GM12878 (cell line): Measurements from ENCODE around the gene IFNGR2. TPM values are rescaled to one million over a fixed set of nuclear protein-coding genes. Genes with fewer than 3 reads are reported as not detected.

Source experiments
- ATAC-seq: fragments of 200-7000 bp; cut with Tn5 transposase; 3 replicates; pipeline ENCODE4 v1.9.1; 2020; ENCODE audit warnings: mild to moderate bottlenecking, moderate library complexity
- BruUV-seq: library from RNA; stranded (reverse); fragments of 400-500 nt; replicated peaks from 2 replicates; lab custom pipeline; 2021; lab: Mats Ljungman, UMichigan
- CTCF ChIA-PET: fragments of 300-600 bp; sonication (Branson Sonifier 250); formaldehyde crosslinking; extraction: SDS; loops from one replicate; lab custom pipeline; 2021; ENCODE audit warnings: inconsistent platforms; lab: Yijun Ruan, JAX
- POLR2A ChIA-PET: fragments of 350-600 bp; formaldehyde crosslinking; extraction: SDS; loops from one replicate; lab custom pipeline; 2021; ENCODE audit warnings: inconsistent platforms; lab: Charles Lee
- RAD21 ChIA-PET: fragments of 300-600 bp; sonication (Branson Sonifier 250); formaldehyde crosslinking; loops from one replicate; lab custom pipeline; 2023; ENCODE audit warnings: antibody characterized with exemption; ENCODE audit not compliant: unreplicated experiment; lab: Charles Lee
- SMC1A ChIA-PET: fragments of 300-600 bp; sonication (Branson Sonifier 250); formaldehyde crosslinking; loops from one replicate; lab custom pipeline; 2023; ENCODE audit not compliant: unreplicated experiment, uncharacterized antibody; lab: Charles Lee
- DNase-seq: peaks from one replicate; pipeline ENCODE4 v3.0.0-alpha.2; 2011; ENCODE audit warnings: low read depth, low spot score
- FAIRE-seq: peaks from 3 replicates; lab custom pipeline; 2011; peaks lifted over from hg19 to GRCh38; lab: Jason Lieb, UNC
- H2AFZ ChIP-seq: 2 replicates; pipeline ENCODE4 v1.6.0; 2011; ENCODE audit warnings: low read depth, low read length, control low read depth; ENCODE audit not compliant: control insufficient read depth
- H3K27ac ChIP-seq: 2 replicates; pipeline ENCODE4 v1.5.1; 2011; ENCODE audit warnings: control low read depth; ENCODE audit not compliant: control insufficient read depth, insufficient read depth
- H3K27me3 ChIP-seq, 2 experiments: replicated peaks in 1 of 2; 2 replicates each; pipeline versions ENCODE4 v1.6.0 to v1.6.1; 2011; ENCODE audit warnings: low read length in 1 of 2; ENCODE audit not compliant: control insufficient read depth in 2 of 2, insufficient read depth in 2 of 2
- H3K36me3 ChIP-seq, 2 experiments: 2 replicates each; pipeline ENCODE4 v1.5.1; 2011; ENCODE audit warnings: low read length in 1 of 2; ENCODE audit not compliant: control insufficient read depth in 2 of 2, insufficient read depth in 2 of 2
- H3K4me1 ChIP-seq: 2 replicates; pipeline ENCODE4 v1.6.1; 2011; ENCODE audit warnings: mild to moderate bottlenecking, low read length, moderate library complexity, mixed read lengths; ENCODE audit not compliant: control insufficient read depth, insufficient read depth
- H3K4me2 ChIP-seq: 2 replicates; pipeline ENCODE4 v1.6.0; 2011; ENCODE audit warnings: control low read depth; ENCODE audit not compliant: control insufficient read depth, insufficient read depth
- H3K4me3 ChIP-seq: fragments of 200-600 bp; sonication (generic); 2 replicates; pipeline ENCODE4 v1.5.1; 2016
- H3K79me2 ChIP-seq: 2 replicates; pipeline ENCODE4 v1.6.0; 2011; ENCODE audit warnings: low read length; ENCODE audit not compliant: control insufficient read depth, insufficient read depth
- H3K9ac ChIP-seq: 2 replicates; pipeline ENCODE4 v1.8.0; 2011; ENCODE audit warnings: low read length, control low read depth, mixed read lengths; ENCODE audit not compliant: control insufficient read depth, insufficient read depth
- H3K9me3 ChIP-seq: replicated peaks from 3 replicates; pipeline ENCODE4 v1.5.1; 2011; ENCODE audit warnings: mild to moderate bottlenecking, low read length; ENCODE audit not compliant: control insufficient read depth, insufficient read depth
- H4K20me1 ChIP-seq: 2 replicates; pipeline ENCODE4 v1.6.0; 2011; ENCODE audit not compliant: control insufficient read depth, insufficient read depth
- BRCA1 ChIP-seq: IDR thresholded peaks from 2 replicates; pipeline ENCODE4 v1.6.1; 2011; ENCODE audit warnings: low read depth, low read length, improper control_type of control experiment
- CHD4 ChIP-seq: fragments of 200-600 bp; sonication (generic); IDR thresholded peaks from 2 replicates; pipeline ENCODE4 v1.6.1; 2016; ENCODE audit warnings: mild to moderate bottlenecking
- ETV6 ChIP-seq, 2 experiments: fragments of 450-650 bp in 1 of 2; IDR thresholded peaks in 1 of 2; conservative IDR thresholded peaks in 1 of 2; 2 replicates each; pipeline ENCODE4 v1.6.1; 2014; ENCODE audit warnings: antibody characterized with exemption in 1 of 2, borderline replicate concordance in 1 of 2, low read depth in 1 of 2, mild to moderate bottlenecking in 1 of 2, moderate library complexity in 1 of 2
- IKZF1 ChIP-seq: fragments of 450-650 bp; conservative IDR thresholded peaks from 2 replicates; pipeline ENCODE4 v1.6.1; 2017; ENCODE audit warnings: antibody characterized with exemption, mild to moderate bottlenecking
- MEF2B ChIP-seq: fragments of 450-650 bp; IDR thresholded peaks from 2 replicates; pipeline ENCODE4 v1.6.1; 2018; ENCODE audit warnings: mild to moderate bottlenecking, moderate library complexity; ENCODE audit not compliant: partially characterized antibody, poor library complexity, severe bottlenecking
- MTA2 ChIP-seq: fragments of 450-650 bp; IDR thresholded peaks from 2 replicates; pipeline ENCODE4 v1.6.1; 2016; ENCODE audit warnings: low read depth, mild to moderate bottlenecking, moderate library complexity
- NR2F1 ChIP-seq: fragments of 450-650 bp; conservative IDR thresholded peaks from 2 replicates; pipeline ENCODE4 v1.6.1; 2017; ENCODE audit warnings: mild to moderate bottlenecking
- RCOR1 ChIP-seq: conservative IDR thresholded peaks from 2 replicates; pipeline ENCODE4 v1.6.1; 2012; ENCODE audit warnings: low read depth, low read length, improper control_type of control experiment
- SREBF2 ChIP-seq: IDR thresholded peaks from 2 replicates; pipeline ENCODE4 v1.6.1; 2012; ENCODE audit warnings: mild to moderate bottlenecking, low read length
- SRF ChIP-seq, 2 experiments: IDR thresholded peaks; 2 replicates each; pipeline ENCODE4 v1.6.1; 2011; ENCODE audit warnings: low read depth in 2 of 2, low read length in 2 of 2, mild to moderate bottlenecking in 1 of 2, moderate library complexity in 1 of 2
- ZNF24 ChIP-seq: fragments of 450-650 bp; IDR thresholded peaks from 2 replicates; pipeline ENCODE4 v1.6.1; 2017; ENCODE audit warnings: antibody characterized with exemption, mild to moderate bottlenecking
- WGBS: methylation state at CpG from one replicate; pipeline ENCODE4 v1.1.6; 2016; ENCODE audit warnings: low lambda C conversion rate; ENCODE audit not compliant: insufficient replicate concordance, insufficient coverage; ENCODE audit errors: missing lambda C conversion rate; 5-methylcytosine and 5-hydroxymethylcytosine counted together
- in situ Hi-C: fragments of 300-500 bp; cut with MboI; formaldehyde crosslinking; loops from 9 replicates; pipeline ENCODE4 v1.14.3; 2018; ENCODE audit warnings: mixed read lengths
- intact Hi-C: fragments of 100-400 bp; cut with micrococcal nuclease; formaldehyde crosslinking; loops from one replicate; pipeline ENCODE4 v1.14.2; 2022; ENCODE audit not compliant: unreplicated experiment
- polyA plus RNA-seq, 11 experiments: library from polyadenylated mRNA; depleted of rRNA in 4 of 11; unstranded in 6 of 11; stranded (reverse) in 5 of 11; fragments of >200 nt; fragmentation: Nextera tagmentation in 4 of 11; fragmentation: Illumina TruSeq in 1 of 11; extraction: Ambion mirVana in 4 of 11; extraction: Trizol in 1 of 11; gene quantifications; 1 replicate in 1 of 11; 2 replicates in 10 of 11; pipeline versions ENCODE4 v1.2.1 to v1.2.3, GENCODE V29; 2011 to 2016; ENCODE audit warnings: inconsistent platforms in 2 of 11, missing spikeins in 2 of 11, low read depth in 1 of 11
- total RNA-seq, 4 experiments: library from RNA; depleted of rRNA in 3 of 4; stranded (reverse); fragments of >200 nt in 3 of 4; fragmentation: Illumina TruSeq in 1 of 4; extraction: Trizol in 1 of 4; gene quantifications; 2 replicates each; pipeline versions ENCODE4 v1.2.1 to v1.2.3, GENCODE V29; 2013 to 2021
- TF ChIP-seq, protein P1 (sequence below): IDR thresholded peaks from 2 replicates; pipeline ENCODE4 v1.6.1; 2012; ENCODE audit warnings: low read depth, low read length, improper control_type of control experiment
- TF ChIP-seq, protein P2 (sequence below): IDR thresholded peaks from 2 replicates; pipeline ENCODE4 v1.6.1; 2011; ENCODE audit warnings: borderline replicate concordance, low read depth, mild to moderate bottlenecking, moderate library complexity, low read length; ENCODE audit not compliant: insufficient read depth, poor library complexity, severe bottlenecking
- TF ChIP-seq, protein P3 (sequence below): fragments of 450-650 bp; IDR thresholded peaks from 2 replicates; pipeline ENCODE4 v1.6.1; 2014; ENCODE audit warnings: mild to moderate bottlenecking

IFNGR2 gene
- total and polyA plus RNA-seq, 10 of the 15 experiments (the other 5 are each of a cell fraction or from before 2014, with no cell fraction given): 23.6 to 98.8 (median 77.0) TPM

DNA sequence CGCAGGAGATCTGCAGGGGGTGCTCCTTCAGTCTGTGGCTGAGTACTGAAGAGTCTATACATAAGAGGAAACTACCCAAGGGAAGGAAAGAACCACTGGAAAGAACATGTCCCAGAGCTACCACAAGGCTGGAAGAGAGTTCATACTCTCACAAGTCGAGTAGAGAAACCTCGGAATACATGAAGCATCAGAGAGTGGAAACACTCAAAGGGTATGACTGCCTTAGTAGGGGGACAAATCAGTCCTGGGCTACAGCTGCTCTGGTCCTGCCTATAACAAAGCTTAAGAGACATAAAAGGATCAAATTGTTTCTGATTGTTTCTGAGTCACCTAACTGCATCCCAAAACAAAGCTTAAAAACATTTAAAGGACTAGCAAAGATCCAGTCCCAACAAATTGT lies 49.1 kb downstream of the IFNGR2 start (continued):
- no peak for TF ChIP-seq SRF (IDR thresholded peaks at IDR 0.05; ENCODE audit: low read depth in 2 of 2, low read length in 2 of 2)
- TF ChIP-seq, protein P1, sequence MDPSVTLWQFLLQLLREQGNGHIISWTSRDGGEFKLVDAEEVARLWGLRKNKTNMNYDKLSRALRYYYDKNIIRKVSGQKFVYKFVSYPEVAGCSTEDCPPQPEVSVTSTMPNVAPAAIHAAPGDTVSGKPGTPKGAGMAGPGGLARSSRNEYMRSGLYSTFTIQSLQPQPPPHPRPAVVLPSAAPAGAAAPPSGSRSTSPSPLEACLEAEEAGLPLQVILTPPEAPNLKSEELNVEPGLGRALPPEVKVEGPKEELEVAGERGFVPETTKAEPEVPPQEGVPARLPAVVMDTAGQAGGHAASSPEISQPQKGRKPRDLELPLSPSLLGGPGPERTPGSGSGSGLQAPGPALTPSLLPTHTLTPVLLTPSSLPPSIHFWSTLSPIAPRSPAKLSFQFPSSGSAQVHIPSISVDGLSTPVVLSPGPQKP: no peak
- no peak for TF ChIP-seq MEF2B
- TF ChIP-seq ETV6 (conservative IDR thresholded peaks at IDR 0.05 in 1 of 2, IDR thresholded peaks at IDR 0.05 in 1 of 2; ENCODE audit: borderline replicate concordance in 1 of 2, low read depth in 1 of 2): no peak
- TF ChIP-seq, all 136 proteins: peak for 0

DNA sequence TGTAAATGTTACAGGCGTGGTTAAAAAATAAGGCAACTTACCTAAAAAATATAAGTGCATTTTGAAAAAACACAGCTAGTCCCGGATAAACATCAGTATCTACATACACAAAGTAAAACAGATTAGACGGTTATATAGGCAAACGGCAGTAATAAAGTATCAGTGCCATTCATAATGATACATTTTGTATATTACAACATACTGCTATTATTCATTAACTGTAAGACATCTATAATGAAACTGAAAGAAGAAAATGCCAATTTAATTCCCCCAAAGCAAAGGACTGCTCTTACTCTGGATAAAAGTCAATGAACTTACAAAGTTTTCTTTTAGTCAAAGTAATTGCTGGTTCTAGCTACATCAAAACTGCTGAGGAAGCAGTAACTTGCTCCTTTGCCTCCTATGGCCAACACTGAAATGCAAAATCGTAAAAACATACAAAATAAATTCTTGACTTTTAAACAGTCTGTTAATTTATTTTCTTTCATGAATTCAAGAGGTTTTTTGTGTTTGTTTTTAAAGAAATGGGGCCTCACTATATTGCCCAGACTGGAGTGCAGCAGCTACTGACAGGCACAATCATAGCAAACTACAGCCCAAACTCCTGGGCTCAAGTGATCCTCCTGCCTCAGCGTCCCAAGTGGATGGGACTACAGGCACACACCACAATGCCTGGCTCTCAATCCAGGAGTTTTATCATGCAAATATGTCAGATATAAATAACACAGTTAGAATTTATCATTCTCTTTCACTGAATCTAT lies 52.7 kb downstream of the IFNGR2 start:
- Histone ChIP-seq H3K36me3 (peaks cover 0 to 6% of the 10 kb centered on the region in 2 experiments; a peak in 3 of 4 replicates), H2AFZ (no peak overlapping the region), H3K9me3 (no peaks in the 10 kb centered on the region), H4K20me1 (no peaks in the 10 kb centered on the region), H3K4me2 (no peak overlapping the region), H3K27ac (no peak overlapping the region), H3K27me3 (no peaks in the 10 kb centered on the region), H3K4me1 (no peaks in the 10 kb centered on the region), H3K4me3 (no peak overlapping the region), H3K79me2 (no peaks in the 10 kb centered on the region), H3K9ac (no peak overlapping the region)
- in situ Hi-C loops (no loop called here), intact Hi-C loops (no loop called here)
- ATAC-seq: peak; percentile 46
- DNase-seq: no peak
- ChIA-PET RAD21 (no interaction called here), CTCF (interaction anchor here (0.8 to 2.4 kb wide), 8 partner anchors 9 to 259 kb away, joined by 3 to 11 read pairs (median 4); no protein-coding TSS in a partner anchor), POLR2A (interaction anchor here (0.7 kb wide), 1 partner anchor 218 kb away, joined by 3 read pairs; no protein-coding TSS in a partner anchor), SMC1A (interaction anchor here (1.2 to 2.4 kb wide), 3 partner anchors 10 to 11 kb away, joined by 3 to 8 read pairs (median 7); no protein-coding TSS in a partner anchor)
- 69% methylated on average over 6 of the region's 6 CpGs for WGBS
- TSS peak; percentile 17 for BruUV-seq
- TF ChIP-seq CHD4 (no peak), IKZF1 (no peak), BRCA1 (no peak), RCOR1 (no peak), MTA2 (no peak), ZNF24 (no peak), SREBF2 (no peak), NR2F1 (no peak)
- TF ChIP-seq, protein P2, sequence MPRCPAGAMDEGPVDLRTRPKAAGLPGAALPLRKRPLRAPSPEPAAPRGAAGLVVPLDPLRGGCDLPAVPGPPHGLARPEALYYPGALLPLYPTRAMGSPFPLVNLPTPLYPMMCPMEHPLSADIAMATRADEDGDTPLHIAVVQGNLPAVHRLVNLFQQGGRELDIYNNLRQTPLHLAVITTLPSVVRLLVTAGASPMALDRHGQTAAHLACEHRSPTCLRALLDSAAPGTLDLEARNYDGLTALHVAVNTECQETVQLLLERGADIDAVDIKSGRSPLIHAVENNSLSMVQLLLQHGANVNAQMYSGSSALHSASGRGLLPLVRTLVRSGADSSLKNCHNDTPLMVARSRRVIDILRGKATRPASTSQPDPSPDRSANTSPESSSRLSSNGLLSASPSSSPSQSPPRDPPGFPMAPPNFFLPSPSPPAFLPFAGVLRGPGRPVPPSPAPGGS: no peak
- TF ChIP-seq, protein P3, sequence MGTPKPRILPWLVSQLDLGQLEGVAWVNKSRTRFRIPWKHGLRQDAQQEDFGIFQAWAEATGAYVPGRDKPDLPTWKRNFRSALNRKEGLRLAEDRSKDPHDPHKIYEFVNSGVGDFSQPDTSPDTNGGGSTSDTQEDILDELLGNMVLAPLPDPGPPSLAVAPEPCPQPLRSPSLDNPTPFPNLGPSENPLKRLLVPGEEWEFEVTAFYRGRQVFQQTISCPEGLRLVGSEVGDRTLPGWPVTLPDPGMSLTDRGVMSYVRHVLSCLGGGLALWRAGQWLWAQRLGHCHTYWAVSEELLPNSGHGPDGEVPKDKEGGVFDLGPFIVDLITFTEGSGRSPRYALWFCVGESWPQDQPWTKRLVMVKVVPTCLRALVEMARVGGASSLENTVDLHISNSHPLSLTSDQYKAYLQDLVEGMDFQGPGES: no peak
- FAIRE-seq: peak; percentile 23
